Liver (tissue), 9 donors: ENCODE measurements around the gene RBM14. TPM values are rescaled to one million over a fixed set of nuclear protein-coding genes. Genes with fewer than 3 reads are reported as not detected.

Source experiments
- DNase-seq: peaks from one replicate; pipeline ENCODE4 v3.0.0-alpha.2; 2017; ENCODE audit warnings: low spot score
- H3K27ac ChIP-seq, 2 donors: one replicate each; pipeline ENCODE4 v1.7.0; 2013; ENCODE audit warnings: inconsistent platforms in 2 of 2, low read length in 2 of 2, control low read depth in 1 of 2, low read depth in 1 of 2, mild to moderate bottlenecking in 1 of 2
- H3K27me3 ChIP-seq, 4 donors: one replicate each; pipeline versions ENCODE4 v1.6.1 to v1.7.0; 2013; ENCODE audit warnings: low read length in 3 of 4, inconsistent platforms in 1 of 4, mild to moderate bottlenecking in 1 of 4, moderate library complexity in 1 of 4; ENCODE audit not compliant: control insufficient read depth in 4 of 4, insufficient read depth in 4 of 4
- H3K36me3 ChIP-seq, 4 donors: one replicate each; pipeline versions ENCODE4 v1.6.1 to v1.7.0; 2013; ENCODE audit warnings: low read length in 3 of 4, mild to moderate bottlenecking in 3 of 4, low read depth in 1 of 4, moderate library complexity in 1 of 4; ENCODE audit not compliant: control insufficient read depth in 4 of 4, insufficient read depth in 3 of 4
- H3K4me1 ChIP-seq, 4 donors: one replicate each; pipeline versions ENCODE4 v1.6.1 to v1.7.0; 2013; ENCODE audit warnings: low read length in 3 of 4, mild to moderate bottlenecking in 3 of 4, moderate library complexity in 1 of 4; ENCODE audit not compliant: control insufficient read depth in 4 of 4, insufficient read depth in 4 of 4
- H3K4me3 ChIP-seq, 3 donors: one replicate each; pipeline versions ENCODE4 v1.6.1 to v1.7.0; 2013; ENCODE audit warnings: low read length in 3 of 3, control low read depth in 1 of 3, low read depth in 1 of 3, mild to moderate bottlenecking in 1 of 3
- H3K9ac ChIP-seq, 2 donors: one replicate each; pipeline ENCODE4 v1.7.0; 2013; ENCODE audit warnings: low read length in 2 of 2, mild to moderate bottlenecking in 2 of 2, moderate library complexity in 2 of 2, control low read depth in 1 of 2, low read depth in 1 of 2
- H3K9me3 ChIP-seq, 4 donors: one replicate each; pipeline versions ENCODE4 v1.6.1 to v1.7.0; 2013; ENCODE audit warnings: low read length in 3 of 4; ENCODE audit not compliant: control insufficient read depth in 4 of 4
- ATF3 ChIP-seq: IDR thresholded peaks from 2 replicates; pipeline ENCODE4 v1.6.1; 2016; ENCODE audit warnings: antibody characterized with exemption
- CTCF ChIP-seq: fragments of 150-350 bp; IDR thresholded peaks from 2 replicates; pipeline ENCODE4 v1.5.1; 2017; ENCODE audit warnings: improper control_type of control experiment, low read depth, low read length; ENCODE audit not compliant: missing input control
- EGR1 ChIP-seq, 2 donors: IDR thresholded peaks; 2 replicates each; pipeline ENCODE4 v1.6.1; 2016 to 2018; ENCODE audit warnings: antibody characterized with exemption in 2 of 2, low read depth in 2 of 2
- FOXA1 ChIP-seq: IDR thresholded peaks from 2 replicates; pipeline ENCODE4 v1.6.1; 2016; ENCODE audit warnings: antibody characterized with exemption
- FOXA2 ChIP-seq: IDR thresholded peaks from 2 replicates; pipeline ENCODE4 v1.6.1; 2016; ENCODE audit warnings: antibody characterized with exemption
- GABPA ChIP-seq, 2 donors: IDR thresholded peaks in 1 of 2; conservative IDR thresholded peaks in 1 of 2; 2 replicates each; pipeline ENCODE4 v1.6.1; 2016; ENCODE audit warnings: antibody characterized with exemption in 2 of 2, mild to moderate bottlenecking in 1 of 2, moderate library complexity in 1 of 2
- HNF4A ChIP-seq, 2 donors: conservative IDR thresholded peaks; 2 replicates each; pipeline ENCODE4 v1.6.1; 2016; ENCODE audit warnings: antibody characterized with exemption in 2 of 2, mild to moderate bottlenecking in 2 of 2
- HNF4G ChIP-seq: IDR thresholded peaks from 2 replicates; pipeline ENCODE4 v1.6.1; 2016; ENCODE audit warnings: antibody characterized with exemption
- JUND ChIP-seq, 2 donors: IDR thresholded peaks; 2 replicates each; pipeline ENCODE4 v1.6.1; 2016; ENCODE audit warnings: antibody characterized with exemption in 2 of 2
- MAX ChIP-seq: IDR thresholded peaks from 2 replicates; pipeline ENCODE4 v1.6.1; 2016; ENCODE audit warnings: antibody characterized with exemption
- NR2F2 ChIP-seq: IDR thresholded peaks from 2 replicates; pipeline ENCODE4 v1.6.1; 2016; ENCODE audit warnings: antibody characterized with exemption
- RAD21 ChIP-seq, 2 donors: IDR thresholded peaks; 2 replicates each; pipeline ENCODE4 v1.6.1; 2016; ENCODE audit warnings: antibody characterized with exemption in 2 of 2, mild to moderate bottlenecking in 2 of 2
- REST ChIP-seq: IDR thresholded peaks from 2 replicates; pipeline ENCODE4 v1.6.1; 2016; ENCODE audit warnings: antibody characterized with exemption, mild to moderate bottlenecking
- RXRA ChIP-seq, 2 donors: IDR thresholded peaks; 2 replicates each; pipeline ENCODE4 v1.6.1; 2017 to 2018; ENCODE audit warnings: antibody characterized with exemption in 2 of 2, mild to moderate bottlenecking in 1 of 2
- SP1 ChIP-seq: IDR thresholded peaks from 2 replicates; pipeline ENCODE4 v1.6.1; 2018; ENCODE audit warnings: antibody characterized with exemption, mild to moderate bottlenecking
- TAF1 ChIP-seq: conservative IDR thresholded peaks from 2 replicates; pipeline ENCODE4 v1.6.1; 2016; ENCODE audit warnings: antibody characterized with exemption, mild to moderate bottlenecking
- YY1 ChIP-seq: IDR thresholded peaks from 2 replicates; pipeline ENCODE4 v1.6.1; 2016; ENCODE audit warnings: antibody characterized with exemption, mild to moderate bottlenecking
- ZBTB33 ChIP-seq: IDR thresholded peaks from 2 replicates; pipeline ENCODE4 v1.6.1; 2016; ENCODE audit warnings: antibody characterized with exemption
- WGBS: extraction: QIAGEN DNeasy Blood & Tissue Kit; methylation state at CpG from one replicate; pipeline ENCODE4 v1.1.7; 2013; 5-methylcytosine and 5-hydroxymethylcytosine counted together
- polyA plus RNA-seq, 2 donors: library from polyadenylated mRNA; stranded (reverse) in 1 of 2; unstranded in 1 of 2; fragments of 200-250 nt in 1 of 2; fragments of >200 nt in 1 of 2; fragmentation: Nextera tagmentation in 1 of 2; extraction: Ambion mirVana in 1 of 2; gene quantifications; one replicate each; pipeline versions ENCODE4 v1.2.1 to v1.2.3, GENCODE V29; 2013 to 2015
- total RNA-seq, 2 donors: library from RNA; depleted of rRNA; stranded (reverse); fragments of >200 nt; gene quantifications; one replicate each; pipeline ENCODE4 v1.2.3, GENCODE V29; 2014
- donor health status: healthy.
- donor health status: healthy.
- donor health status: healthy.
- donor health status: healthy.
- donor health status: healthy.

Gene RBM14
- total and polyA plus RNA-seq, 4 donors = 7.0 to 53.5 (median 21.9) TPM

- H3K36me3 ChIP-seq = peaks cover 7 to 33% (median 26%) of the 10 kb centered on the region in 4 donors
- no peak overlapping the region for H3K4me3 ChIP-seq
- 92% methylated on average over 6 of the region's 6 CpGs for WGBS
These were observed 15.5 kb downstream of the RBM14 start for GRCh38 chr11:66631883-66632282.

More at GRCh38 chr11:66631883-66632282, 15.5 kb downstream of the RBM14 start:
- Histone ChIP-seq H3K9me3 (no peaks in the 10 kb centered on the region), H3K9ac (no peak overlapping the region), H3K27me3 (no peaks in the 10 kb centered on the region), H3K4me1 (peaks cover 0 to 6% (median under 1%) of the 10 kb centered on the region in 4 donors), H3K27ac (no peak overlapping the region)
- no peak for DNase-seq
- TF ChIP-seq TAF1 (no peak), CTCF (no peak), RAD21 (IDR thresholded peaks at IDR 0.05) (no peak), REST (no peak), FOXA1 (no peak), EGR1 (IDR thresholded peaks at IDR 0.05; ENCODE audit: low read depth in 2 of 2) (no peak), JUND (IDR thresholded peaks at IDR 0.05) (no peak), HNF4A (conservative IDR thresholded peaks at IDR 0.05) (no peak), MAX (no peak), YY1 (no peak), GABPA (IDR thresholded peaks at IDR 0.05 in 1 of 2, conservative IDR thresholded peaks at IDR 0.05 in 1 of 2) (no peak), ATF3 (no peak), FOXA2 (no peak), RXRA (IDR thresholded peaks at IDR 0.05) (no peak), HNF4G (no peak), NR2F2 (no peak), SP1 (no peak), ZBTB33 (no peak)
